Omental fat pad (tissue), 4 donors: Measurements from ENCODE around the gene MYLIP. TPM values are rescaled to one million over a fixed set of nuclear protein-coding genes. Genes with fewer than 3 reads are reported as not detected.
A peak's percentile ranks its signal among the peaks of the same experiment; 100 is the strongest.

Experiments
- ATAC-seq: fragments of 150-250 bp; one replicate; pipeline ENCODE4 v1.9.1; 2016; ENCODE audit warnings: mild to moderate bottlenecking, moderate library complexity; ENCODE audit not compliant: low FRiP score
- DNase-seq: peaks from one replicate; pipeline ENCODE4 v3.0.0-alpha.2; 2019; ENCODE audit warnings: low spot score
- CTCF ChIP-seq, 3 donors: fragments of 450-650 bp; IDR thresholded peaks; one replicate each; pipeline ENCODE4 v1.5.1; 2016 to 2017; ENCODE audit warnings: antibody characterized with exemption in 3 of 3, mild to moderate bottlenecking in 3 of 3, moderate library complexity in 2 of 3
- total RNA-seq, 4 donors: library from RNA; depleted of rRNA; stranded (reverse); fragments of >200 nt; gene quantifications; one replicate each; pipeline ENCODE4 v1.1.0, GENCODE V29; 2016

The MYLIP gene
- total RNA-seq, result 10 to 100 TPM; 13.0 to 81.8 (median 33.5) TPM

GRCh38 chr6:16128759-16129622 lies at the start of gene MYLIP:
MYLIP (plus strand) TSS chr6:16129086; CDS start chr6:16129323, 237 bp downstream.
- DNase-seq (peak; percentile 96), ATAC-seq (peak; percentile 96)
- peak in 1 of 3 donors; percentile 28 for TF ChIP-seq CTCF (IDR thresholded peaks at IDR 0.05)

- no peak for ATAC-seq
- no peak for TF ChIP-seq CTCF (IDR thresholded peaks at IDR 0.05)
Observed at GRCh38 chr6:16079354-16079753, 49.5 kb upstream of the MYLIP start.

GRCh38 chr6:16080204-16080603 lies 48.7 kb upstream of the MYLIP start:
- ATAC-seq (no peak), DNase-seq (no peak)
- no peak for TF ChIP-seq CTCF (IDR thresholded peaks at IDR 0.05)

More at GRCh38 chr6:16079354-16079753, 49.5 kb upstream of the MYLIP start:
- no peak for DNase-seq

GRCh38 chr6:16081326-16081725 lies 47.6 kb upstream of the MYLIP start:
- ATAC-seq (no peak), DNase-seq (no peak)
- no peak for TF ChIP-seq CTCF (IDR thresholded peaks at IDR 0.05)

GRCh38 chr6:16082361-16082760 lies 46.5 kb upstream of the MYLIP start:
- TF ChIP-seq CTCF (IDR thresholded peaks at IDR 0.05), result no peak
- DNase-seq (no peak), ATAC-seq (no peak)

- DNase-seq (no peak), ATAC-seq (no peak)
- no peak for TF ChIP-seq CTCF (IDR thresholded peaks at IDR 0.05)
Observed at GRCh38 chr6:16086965-16087364, 41.9 kb upstream of the MYLIP start.

- ATAC-seq, result no peak
- no peak for TF ChIP-seq CTCF (IDR thresholded peaks at IDR 0.05)
Observed at GRCh38 chr6:16087386-16087785, 41.5 kb upstream of the MYLIP start.

More at GRCh38 chr6:16087386-16087785, 41.5 kb upstream of the MYLIP start:
- DNase-seq, result no peak
